Activated naive CD4-positive, alpha-beta T cell treated with anti-CD3 and anti-CD28 coated beads, Interleukin-2, amount 50 U/mL, for 24 hours (primary cell): ENCODE measurements around the gene DOK4.
A peak's percentile ranks its signal among the peaks of the same experiment; 100 is the strongest.

Source experiments
- H3K27ac Mint-ChIP-seq: one replicate; pipeline ENCODE4 v1.8.0; 2021; ENCODE audit warnings: mild to moderate bottlenecking, mixed read lengths
- H3K27me3 Mint-ChIP-seq: one replicate; pipeline ENCODE4 v1.8.0; 2021; ENCODE audit warnings: mixed read lengths
- H3K36me3 Mint-ChIP-seq: one replicate; pipeline ENCODE4 v1.8.0; 2021; ENCODE audit warnings: mixed read lengths
- H3K4me1 Mint-ChIP-seq: one replicate; pipeline ENCODE4 v1.8.0; 2021; ENCODE audit warnings: mixed read lengths
- H3K4me3 Mint-ChIP-seq: one replicate; pipeline ENCODE4 v1.8.0; 2021; ENCODE audit warnings: mild to moderate bottlenecking, mixed read lengths
- H3K9me3 Mint-ChIP-seq: one replicate; pipeline ENCODE4 v1.8.0; 2021; ENCODE audit warnings: mixed read lengths

DOK4 gene

DNA sequence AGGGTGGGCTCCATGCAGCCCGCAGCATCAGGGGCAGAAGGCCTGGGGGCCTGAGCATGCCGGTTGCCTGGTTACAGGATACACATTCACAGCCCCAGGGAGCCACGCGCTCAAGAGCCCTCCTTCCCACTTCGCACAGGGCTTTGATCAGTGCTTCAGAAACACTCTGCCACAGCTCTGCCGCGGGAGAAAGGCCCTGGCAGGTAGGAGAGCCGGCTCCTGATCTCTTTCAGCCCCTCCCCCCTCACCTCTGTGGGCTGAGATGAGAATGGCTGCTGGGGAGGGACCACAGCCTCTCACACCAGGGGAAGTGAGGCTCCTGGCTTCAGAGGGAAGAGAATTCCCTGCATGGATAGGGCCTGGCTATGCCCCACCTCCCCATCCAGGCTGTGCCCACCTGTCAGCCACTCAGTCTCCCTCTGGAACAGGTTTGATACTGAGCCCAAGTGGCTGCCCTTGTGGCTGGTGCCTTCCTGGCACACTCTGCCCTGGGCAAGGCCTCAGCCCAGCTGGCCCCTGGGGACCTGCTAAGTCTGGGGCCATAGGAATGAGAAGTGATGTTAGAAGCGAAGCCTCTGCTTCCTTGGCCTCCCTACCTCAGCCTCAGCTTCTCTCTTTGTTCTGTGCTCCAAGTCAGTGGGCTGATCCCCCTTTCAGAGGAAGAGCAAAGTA, 8.6 kb downstream of the DOK4 start:
- Mint-ChIP-seq H3K27ac (no peak overlapping the region), H3K9me3 (no peaks in the 10 kb centered on the region), H3K4me3 (no peak overlapping the region)

DNA sequence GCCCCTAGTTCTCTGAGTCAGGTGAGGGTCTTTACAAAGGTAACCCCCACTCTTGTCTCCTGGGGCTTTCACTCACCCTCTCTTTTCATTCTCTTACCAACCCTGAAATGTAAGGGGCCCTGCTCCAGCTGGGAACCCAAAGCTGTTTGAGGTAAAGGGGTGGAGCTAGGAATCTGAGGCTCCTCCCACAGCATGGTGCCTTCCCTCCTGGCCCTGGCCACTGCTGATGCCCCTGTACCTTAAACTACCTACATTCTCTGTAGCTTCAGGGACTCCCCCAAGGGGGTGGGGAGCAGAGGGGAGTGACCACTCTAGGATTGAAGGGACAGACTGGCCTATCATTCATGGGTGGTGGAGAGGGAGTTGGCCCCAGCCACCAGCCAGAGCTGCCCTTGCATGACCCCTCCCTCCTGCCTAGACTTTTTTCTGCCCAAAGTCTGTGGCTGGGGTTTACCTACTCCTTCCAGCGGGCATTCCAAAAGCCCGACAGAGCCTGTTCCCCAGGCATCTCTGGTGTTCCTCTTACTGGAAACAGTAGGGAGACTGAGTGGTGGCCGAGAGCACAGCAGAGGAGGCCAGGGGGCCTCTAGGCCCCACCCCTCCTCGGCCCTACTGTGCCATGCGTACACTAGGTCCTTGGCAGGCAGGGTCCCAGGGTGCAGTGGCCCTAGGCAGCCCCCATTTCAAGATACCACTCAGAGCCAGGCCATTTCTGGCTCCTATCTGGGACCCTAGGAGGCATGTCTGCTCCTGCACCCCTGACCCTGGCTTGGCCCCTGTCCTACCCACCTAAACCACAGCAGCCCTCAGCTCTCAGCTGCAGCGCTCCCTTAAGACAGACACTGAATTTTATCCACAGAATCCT, 9.5 kb downstream of the DOK4 start:
- H3K9me3 Mint-ChIP-seq = no peaks in the 10 kb centered on the region
- no peak overlapping the region for H3K27ac Mint-ChIP-seq
- H3K27me3 Mint-ChIP-seq = no peaks in the 10 kb centered on the region
- peaks cover 6% of the 10 kb centered on the region for H3K36me3 Mint-ChIP-seq
- no peak overlapping the region for H3K4me3 Mint-ChIP-seq
- H3K4me1 Mint-ChIP-seq = peaks cover 15% of the 10 kb centered on the region

More for the DNA sequence above, 8.6 kb downstream of the DOK4 start:
- Mint-ChIP-seq H3K27me3 (no peaks in the 10 kb centered on the region), H3K36me3 (peaks cover 2% of the 10 kb centered on the region), H3K4me1 (peaks cover 11% of the 10 kb centered on the region)

DNA sequence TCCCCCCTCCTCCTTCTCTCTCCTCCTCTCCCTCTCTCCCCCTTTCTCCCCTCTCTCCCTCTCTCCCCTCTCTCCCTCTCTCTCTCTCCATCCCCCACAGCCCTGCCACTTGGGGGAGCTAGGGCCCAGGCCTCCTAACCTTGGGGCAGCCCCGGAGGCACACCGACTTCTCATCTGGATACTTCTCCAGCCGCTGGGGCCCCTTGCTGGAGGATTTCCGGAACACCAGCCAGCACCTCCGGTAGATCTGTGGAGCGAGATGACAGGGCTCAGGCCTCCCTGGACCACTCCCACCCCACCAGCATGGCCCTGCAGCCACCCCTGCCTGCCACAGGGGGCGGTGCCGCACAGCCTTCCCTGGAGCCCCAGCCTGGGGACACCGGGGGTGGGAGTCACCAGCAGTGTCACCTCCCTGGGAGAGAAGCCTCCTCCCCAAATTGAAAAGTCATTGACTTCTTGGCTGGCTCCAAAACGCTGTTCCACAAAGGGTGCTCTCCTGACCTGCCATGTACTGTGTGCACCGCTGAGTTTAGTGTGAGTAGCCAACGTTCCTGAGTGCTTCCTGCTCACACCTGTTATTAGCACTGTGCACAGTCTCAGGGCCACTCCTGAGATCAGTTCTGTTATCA, 10.5 kb downstream of the DOK4 start:
- Mint-ChIP-seq H3K27ac (no peak overlapping the region), H3K4me3 (no peak overlapping the region), H3K36me3 (peaks cover 6% of the 10 kb centered on the region), H3K27me3 (no peaks in the 10 kb centered on the region), H3K9me3 (no peaks in the 10 kb centered on the region), H3K4me1 (peaks cover 15% of the 10 kb centered on the region)

DNA sequence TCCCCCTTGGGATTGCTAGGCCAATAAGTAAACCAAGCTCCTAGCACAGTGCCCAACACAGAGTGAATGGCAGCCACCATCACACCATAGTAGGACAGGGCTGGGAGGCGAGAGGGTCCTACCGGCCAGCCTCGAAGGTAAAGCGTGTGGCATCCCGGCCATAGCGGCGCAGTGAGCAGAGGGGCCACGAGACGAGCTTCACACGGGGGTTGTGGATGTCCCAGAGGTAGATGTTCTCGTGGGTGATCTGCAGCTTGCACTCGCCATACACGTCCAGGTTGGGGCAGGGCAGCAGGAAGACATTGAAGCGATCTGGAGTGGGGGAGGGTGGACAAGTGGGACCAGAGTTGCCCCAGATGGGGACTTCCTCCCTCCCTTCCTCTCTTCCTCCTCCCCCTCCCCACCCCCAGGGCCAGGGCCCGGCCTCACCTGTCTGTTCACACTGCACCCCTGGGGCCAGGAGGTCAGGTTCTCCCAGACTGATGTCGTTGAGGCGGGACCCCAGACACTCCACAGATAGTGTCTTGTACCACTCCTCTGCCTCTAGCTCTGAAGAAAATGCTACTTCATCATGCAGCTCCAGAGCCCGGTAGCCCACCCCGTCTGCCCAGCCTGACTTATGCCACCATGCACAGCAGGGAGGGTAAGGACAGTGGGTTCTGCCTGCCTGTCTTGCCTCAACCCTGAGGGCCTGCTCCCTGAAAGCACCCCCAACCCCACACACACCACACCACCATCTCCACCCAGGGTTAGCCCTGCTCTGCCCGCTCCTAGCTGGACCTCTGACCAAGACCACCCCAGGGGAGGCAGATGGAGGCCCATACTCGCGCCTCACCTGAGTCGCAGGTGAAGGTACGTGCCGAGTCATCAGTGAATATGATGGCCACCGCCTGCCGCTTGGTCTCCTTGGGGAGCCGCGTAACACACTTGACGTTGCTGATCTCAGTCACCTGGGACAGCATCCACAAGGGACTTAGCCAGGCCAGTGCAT, 11.3 kb downstream of the DOK4 start:
- Mint-ChIP-seq H3K4me3 (no peak overlapping the region), H3K27me3 (no peaks in the 10 kb centered on the region), H3K4me1 (peaks cover 15% of the 10 kb centered on the region), H3K27ac (no peak overlapping the region), H3K36me3 (peaks cover 6% of the 10 kb centered on the region), H3K9me3 (no peaks in the 10 kb centered on the region)

DNA sequence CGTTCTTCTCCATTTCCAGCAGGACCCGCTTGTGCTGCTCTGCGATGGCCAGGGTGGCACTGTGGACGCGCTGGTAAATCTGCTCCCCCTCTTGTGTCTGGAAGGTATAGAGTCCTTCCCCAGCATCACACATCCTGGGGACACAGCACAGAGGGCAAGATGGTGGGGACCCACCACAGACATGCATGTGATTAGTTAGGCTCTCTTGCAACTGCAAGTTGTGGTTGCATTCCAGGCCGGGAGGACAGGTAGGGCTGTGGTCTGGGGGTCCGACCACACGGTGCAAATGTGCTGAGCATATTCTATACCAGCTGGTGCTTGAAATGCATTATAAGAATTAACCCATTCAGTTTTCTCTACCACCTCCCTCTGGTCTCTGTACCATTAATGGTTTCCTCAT, 12.4 kb downstream of the DOK4 start:
- H3K27me3 Mint-ChIP-seq = no peaks in the 10 kb centered on the region
- H3K4me3 Mint-ChIP-seq = no peak overlapping the region
- H3K36me3 Mint-ChIP-seq = peaks cover 6% of the 10 kb centered on the region
- no peak overlapping the region for H3K27ac Mint-ChIP-seq
- no peaks in the 10 kb centered on the region for H3K9me3 Mint-ChIP-seq
- H3K4me1 Mint-ChIP-seq = peaks cover 15% of the 10 kb centered on the region

DNA sequence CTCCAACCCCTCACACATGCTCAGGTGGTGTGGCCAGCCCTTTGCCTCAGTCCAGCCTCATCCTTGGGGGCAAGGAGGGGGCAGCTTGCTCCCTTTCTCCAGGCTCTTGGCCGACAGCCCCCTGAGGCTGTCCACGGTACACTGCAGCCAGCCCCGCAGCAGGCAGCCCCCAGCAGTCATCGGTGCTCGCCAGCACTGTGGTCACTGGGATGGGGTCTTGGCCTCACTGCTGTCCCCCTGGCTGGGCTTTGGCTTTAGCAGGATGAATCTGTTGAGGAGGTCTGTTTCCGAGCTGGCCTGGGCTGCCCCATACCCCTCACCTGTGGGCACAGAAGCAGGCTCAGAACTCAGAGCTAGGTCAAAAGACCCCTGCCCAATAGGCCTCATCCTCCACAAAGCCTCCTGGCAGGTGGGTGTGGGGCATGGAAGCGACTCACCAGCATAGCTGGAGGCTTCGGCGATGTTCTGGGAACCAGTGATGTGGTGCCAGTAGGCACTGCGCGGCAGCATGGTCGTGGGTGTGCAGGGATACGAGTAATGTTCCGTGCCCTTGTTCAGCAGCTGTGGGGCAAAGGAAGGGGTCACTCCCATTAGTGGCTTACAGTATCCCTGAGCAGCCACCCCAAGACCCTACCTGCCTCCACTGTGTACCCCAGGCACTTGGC, 13.0 kb downstream of the DOK4 start:
- no peak overlapping the region for H3K27ac Mint-ChIP-seq
- H3K4me3 Mint-ChIP-seq = no peak overlapping the region
- H3K9me3 Mint-ChIP-seq = no peaks in the 10 kb centered on the region
- peaks cover 4% of the 10 kb centered on the region for H3K36me3 Mint-ChIP-seq
- peaks cover 12% of the 10 kb centered on the region for H3K4me1 Mint-ChIP-seq
- H3K27me3 Mint-ChIP-seq = no peaks in the 10 kb centered on the region

DNA sequence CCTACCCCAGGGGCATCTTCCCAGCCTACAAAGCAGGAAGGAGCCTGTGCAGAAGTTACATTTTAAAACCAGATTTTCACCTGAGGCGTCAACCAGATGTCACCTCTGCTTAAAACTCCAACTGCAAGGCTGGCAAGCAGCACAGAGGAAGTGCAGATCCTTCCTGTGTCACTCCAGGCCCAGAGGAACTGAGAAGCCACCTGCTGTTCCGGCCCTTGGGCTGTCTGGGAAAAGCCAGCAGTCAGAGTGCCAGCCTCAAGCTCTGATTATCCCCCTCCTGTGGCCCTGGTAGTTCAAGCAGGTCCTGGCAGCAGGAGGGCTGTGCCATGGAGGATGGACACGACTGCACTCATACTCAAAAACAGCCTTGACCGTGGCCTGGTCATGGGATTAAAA, 13.6 kb downstream of the DOK4 start:
- Mint-ChIP-seq H3K4me1 (peaks cover 12% of the 10 kb centered on the region), H3K9me3 (no peaks in the 10 kb centered on the region), H3K27me3 (no peaks in the 10 kb centered on the region), H3K27ac (no peak overlapping the region), H3K4me3 (no peak overlapping the region), H3K36me3 (peaks cover 5% of the 10 kb centered on the region)

DNA sequence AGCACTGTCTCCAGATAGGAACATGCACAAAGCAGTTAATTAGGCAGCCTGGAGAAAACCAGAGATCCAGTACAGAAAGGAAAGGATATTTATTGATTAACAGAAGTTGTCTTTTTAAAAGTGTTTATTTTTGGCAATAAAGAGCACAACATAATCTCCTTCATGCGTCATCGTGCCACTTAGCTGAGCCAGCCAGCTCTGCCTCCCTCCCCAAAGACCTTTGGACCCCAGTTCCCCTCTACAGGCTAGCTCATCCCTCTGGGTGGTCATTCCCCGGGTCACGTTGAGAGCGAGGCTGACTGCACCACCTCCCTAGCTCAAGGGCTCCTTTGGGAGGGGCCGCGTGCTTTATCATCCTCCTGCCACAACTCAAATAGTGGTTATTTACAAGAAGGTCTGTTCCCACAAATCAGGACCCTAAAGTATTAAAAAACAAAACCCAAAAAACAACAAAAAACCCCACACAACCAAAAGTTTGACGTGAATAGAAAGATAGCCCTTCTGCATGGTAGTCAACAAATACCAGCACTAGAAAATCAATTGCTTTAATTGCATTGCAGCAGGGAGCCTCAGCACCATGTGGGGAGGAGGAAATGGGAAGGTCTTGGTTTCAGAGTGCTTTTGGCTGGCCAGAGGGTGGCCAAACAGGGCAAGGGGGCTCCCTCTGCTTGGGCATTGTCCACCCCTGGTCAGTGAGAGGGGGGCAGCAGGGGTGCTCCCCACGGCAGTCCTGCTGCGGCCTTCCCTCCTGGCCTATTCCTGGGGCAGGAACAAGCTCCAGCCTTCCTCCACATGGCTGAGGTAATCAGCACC, 14.2 kb downstream of the DOK4 start:
- no peak overlapping the region for H3K4me3 Mint-ChIP-seq
- H3K27me3 Mint-ChIP-seq = no peaks in the 10 kb centered on the region
- peaks cover 7% of the 10 kb centered on the region for H3K36me3 Mint-ChIP-seq
- H3K27ac Mint-ChIP-seq = peak overlapping the region; percentile 67
- H3K4me1 Mint-ChIP-seq = peaks cover 12% of the 10 kb centered on the region
- H3K9me3 Mint-ChIP-seq = no peaks in the 10 kb centered on the region

DNA sequence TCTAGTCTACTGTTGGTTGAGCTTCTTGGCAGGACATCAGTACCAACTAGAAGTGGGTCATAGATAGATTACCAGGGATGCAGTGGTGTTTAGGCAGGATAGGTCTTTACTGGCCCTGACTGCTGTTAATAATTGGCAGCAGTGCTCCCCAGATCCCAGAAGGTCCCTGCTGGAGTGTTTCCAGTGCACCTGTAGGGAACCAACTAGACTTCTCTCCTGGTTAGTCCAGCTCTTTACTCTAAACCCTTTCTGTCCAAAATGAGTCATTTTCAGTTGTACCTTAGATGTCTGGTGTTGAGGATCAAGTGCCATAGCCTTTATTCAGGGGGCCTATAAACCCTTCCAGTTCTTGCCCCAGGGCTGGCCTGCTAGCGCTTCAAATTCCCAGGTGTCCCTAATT, 15.1 kb downstream of the DOK4 start:
- Mint-ChIP-seq H3K4me3 (no peak overlapping the region), H3K9me3 (no peaks in the 10 kb centered on the region), H3K27ac (no peak overlapping the region), H3K4me1 (peaks cover 7% of the 10 kb centered on the region), H3K36me3 (peaks cover 7% of the 10 kb centered on the region), H3K27me3 (no peaks in the 10 kb centered on the region)

DNA sequence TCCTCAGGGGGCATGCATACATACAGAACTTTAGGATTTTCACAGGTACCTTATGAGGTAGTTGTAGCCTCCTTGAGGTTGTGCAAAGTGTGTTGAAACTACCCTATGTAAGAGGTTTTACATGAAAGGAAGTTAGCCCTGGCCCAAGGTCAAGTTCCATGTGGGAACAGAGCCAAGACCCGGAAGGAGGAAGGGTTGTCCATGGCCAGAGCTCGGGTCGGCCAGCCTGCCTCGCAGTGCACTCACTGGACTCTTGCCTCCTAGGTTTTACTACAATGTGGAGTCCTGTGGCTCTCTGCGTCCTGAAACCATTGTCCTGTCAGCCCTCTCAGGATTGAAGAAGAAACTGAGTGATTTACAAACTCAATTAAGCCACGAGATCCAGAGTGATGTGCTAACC, 15.6 kb downstream of the DOK4 start:
- H3K36me3 Mint-ChIP-seq = peaks cover 7% of the 10 kb centered on the region
- H3K27ac Mint-ChIP-seq = no peak overlapping the region
- no peaks in the 10 kb centered on the region for H3K27me3 Mint-ChIP-seq
- no peak overlapping the region for H3K4me3 Mint-ChIP-seq
- H3K4me1 Mint-ChIP-seq = peaks cover 8% of the 10 kb centered on the region
- no peaks in the 10 kb centered on the region for H3K9me3 Mint-ChIP-seq

DNA sequence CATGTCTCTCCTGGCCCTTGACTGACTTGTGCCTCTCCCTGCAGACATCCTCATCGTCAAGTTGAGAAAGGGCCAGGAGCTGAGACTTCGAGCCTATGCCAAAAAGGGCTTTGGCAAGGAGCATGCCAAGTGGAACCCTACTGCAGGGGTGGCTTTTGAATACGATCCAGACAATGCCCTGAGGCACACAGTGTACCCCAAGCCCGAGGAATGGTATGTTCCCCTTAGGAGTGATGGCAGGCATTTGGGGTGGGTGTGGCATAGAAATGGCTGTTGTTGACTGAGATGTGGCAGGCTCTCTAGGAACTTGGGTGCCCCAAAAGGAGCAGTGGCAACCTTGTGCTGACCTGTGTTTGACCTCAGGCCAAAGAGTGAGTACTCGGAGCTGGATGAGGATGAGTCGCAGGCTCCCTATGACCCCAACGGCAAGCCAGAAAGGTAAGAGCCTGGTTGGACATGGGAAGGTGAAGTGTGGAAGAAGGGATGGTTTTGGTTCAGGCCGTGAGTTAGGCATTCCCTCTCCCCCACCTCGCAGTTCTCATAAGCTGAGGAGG, 16.3 kb downstream of the DOK4 start:
- no peak overlapping the region for H3K27ac Mint-ChIP-seq
- H3K36me3 Mint-ChIP-seq = peaks cover 7% of the 10 kb centered on the region
- H3K9me3 Mint-ChIP-seq = no peaks in the 10 kb centered on the region
- no peaks in the 10 kb centered on the region for H3K27me3 Mint-ChIP-seq
- H3K4me1 Mint-ChIP-seq = peaks cover 13% of the 10 kb centered on the region
- no peak overlapping the region for H3K4me3 Mint-ChIP-seq

DNA sequence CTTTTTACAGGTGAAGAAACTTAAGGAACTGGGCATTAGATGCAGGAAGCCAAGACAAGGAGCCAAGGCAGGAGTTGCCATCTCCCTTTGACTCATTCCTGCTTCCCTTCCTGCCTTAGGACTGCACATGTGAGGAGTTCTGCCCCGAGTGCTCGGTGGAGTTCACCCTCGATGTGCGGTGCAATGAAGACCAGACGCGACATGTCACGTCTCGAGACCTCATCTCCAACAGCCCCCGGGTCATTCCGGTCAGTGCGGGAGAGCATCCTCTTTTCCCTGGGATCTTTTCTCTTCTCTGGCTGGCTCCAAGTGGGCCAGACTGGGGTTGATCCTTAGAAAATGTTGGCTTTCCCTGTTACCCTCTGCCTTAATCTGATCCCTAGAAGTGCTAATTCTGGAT, 17.2 kb downstream of the DOK4 start:
- Mint-ChIP-seq H3K27ac (no peak overlapping the region), H3K4me1 (peaks cover 21% of the 10 kb centered on the region), H3K4me3 (no peak overlapping the region), H3K36me3 (peaks cover 11% of the 10 kb centered on the region), H3K27me3 (no peaks in the 10 kb centered on the region), H3K9me3 (no peaks in the 10 kb centered on the region)

DNA sequence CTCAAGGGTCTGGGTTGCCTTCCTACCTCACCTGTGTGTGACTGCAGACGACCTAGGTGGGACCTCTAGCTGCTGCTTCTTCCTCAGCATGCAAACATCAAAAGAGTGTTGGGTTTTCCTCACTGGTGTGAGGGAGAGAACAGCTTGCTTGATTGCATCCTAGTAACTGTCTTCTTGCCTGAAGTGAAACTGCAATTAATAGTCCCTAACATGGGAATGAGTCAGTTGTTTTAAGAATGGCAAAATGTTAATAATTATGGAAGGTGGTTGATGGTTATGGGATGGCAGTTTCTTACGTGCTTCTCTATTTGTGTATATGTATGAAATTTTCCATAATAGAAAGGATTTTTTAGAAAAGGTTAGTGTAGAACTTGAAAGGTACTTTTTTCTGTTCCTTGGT, 17.9 kb downstream of the DOK4 start:
- H3K9me3 Mint-ChIP-seq = no peaks in the 10 kb centered on the region
- no peak overlapping the region for H3K4me3 Mint-ChIP-seq
- no peaks in the 10 kb centered on the region for H3K27me3 Mint-ChIP-seq

DNA sequence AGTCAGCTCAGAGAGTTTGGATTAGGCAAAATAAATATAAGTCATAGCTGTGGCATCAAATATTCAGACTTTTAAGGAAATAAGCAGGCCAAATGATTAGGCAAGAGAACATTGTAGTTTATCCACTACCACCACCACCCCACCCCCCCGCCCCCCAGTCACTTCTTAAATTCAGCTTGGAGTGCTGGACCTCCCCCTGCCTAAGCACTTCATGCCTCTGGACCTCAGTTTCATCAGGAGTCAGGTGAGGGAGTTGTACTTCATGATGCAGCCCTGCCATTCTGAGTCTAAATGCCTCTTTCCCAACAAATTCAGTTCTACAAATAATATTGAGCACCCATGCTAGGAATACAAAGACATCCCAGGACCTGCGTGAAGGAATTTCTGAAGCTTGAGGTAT, 21.8 kb downstream of the DOK4 start:
- peak overlapping the region; percentile 47 for H3K27ac Mint-ChIP-seq
- peaks cover 12% of the 10 kb centered on the region for H3K36me3 Mint-ChIP-seq
- H3K27me3 Mint-ChIP-seq = no peaks in the 10 kb centered on the region

More for the DNA sequence above, 17.9 kb downstream of the DOK4 start:
- Mint-ChIP-seq H3K4me1 (peaks cover 23% of the 10 kb centered on the region), H3K27ac (peak overlapping the region; percentile 62), H3K36me3 (peaks cover 12% of the 10 kb centered on the region)

More for the DNA sequence above, 21.8 kb downstream of the DOK4 start:
- Mint-ChIP-seq H3K4me3 (peak overlapping the region; percentile 99), H3K9me3 (no peaks in the 10 kb centered on the region), H3K4me1 (peaks cover 25% of the 10 kb centered on the region)
